ENCODE measurements around the gene DCXR.

Gene DCXR

DNA sequence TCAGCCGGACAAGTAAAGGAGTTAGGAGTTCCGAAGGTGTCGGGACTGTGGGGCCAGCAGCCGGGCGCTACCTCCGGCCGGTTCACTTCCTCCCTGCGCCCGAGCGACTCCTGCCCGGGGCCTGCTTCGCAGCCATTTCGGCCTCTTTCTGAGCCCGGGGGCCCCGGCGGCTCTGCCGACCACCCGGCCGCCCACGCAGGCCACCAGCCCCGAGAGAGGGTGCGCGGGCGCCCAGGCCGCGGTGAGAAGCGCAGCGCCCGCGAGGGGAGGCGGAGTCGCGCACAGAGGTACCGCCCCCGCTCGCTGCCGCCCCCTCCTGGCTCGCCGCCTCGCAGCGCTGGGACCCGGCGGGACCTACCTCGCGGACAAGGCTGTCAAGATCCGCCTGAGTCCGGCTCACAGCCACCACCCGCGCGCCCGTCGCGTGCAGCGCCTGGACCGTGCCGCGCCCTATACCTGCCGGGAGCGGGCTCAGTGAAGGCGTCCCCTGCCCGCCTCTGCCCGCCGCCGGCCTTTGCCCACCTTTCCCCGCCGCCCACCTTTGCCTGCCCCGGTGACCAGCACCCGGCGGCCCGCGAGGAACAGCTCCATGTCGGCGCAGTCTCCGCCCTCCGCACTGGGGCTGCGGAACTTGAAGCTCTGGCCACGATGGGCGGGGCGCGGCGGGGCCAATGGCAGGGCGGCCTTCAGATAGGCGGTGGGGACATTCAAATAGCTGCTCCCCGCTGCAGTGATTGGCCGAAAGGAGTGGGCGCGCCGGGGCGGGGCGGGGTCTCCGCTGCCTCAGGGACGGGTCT, at the start of gene DCXR:
Gene DCXR, minus strand, starts transcription at position 606 of the 797 bp plus-strand sequence. Its CDS starts 15 bp downstream, at position 591.
- peak; percentile 60 to 98 (median 94) for DNase-seq

DNA sequence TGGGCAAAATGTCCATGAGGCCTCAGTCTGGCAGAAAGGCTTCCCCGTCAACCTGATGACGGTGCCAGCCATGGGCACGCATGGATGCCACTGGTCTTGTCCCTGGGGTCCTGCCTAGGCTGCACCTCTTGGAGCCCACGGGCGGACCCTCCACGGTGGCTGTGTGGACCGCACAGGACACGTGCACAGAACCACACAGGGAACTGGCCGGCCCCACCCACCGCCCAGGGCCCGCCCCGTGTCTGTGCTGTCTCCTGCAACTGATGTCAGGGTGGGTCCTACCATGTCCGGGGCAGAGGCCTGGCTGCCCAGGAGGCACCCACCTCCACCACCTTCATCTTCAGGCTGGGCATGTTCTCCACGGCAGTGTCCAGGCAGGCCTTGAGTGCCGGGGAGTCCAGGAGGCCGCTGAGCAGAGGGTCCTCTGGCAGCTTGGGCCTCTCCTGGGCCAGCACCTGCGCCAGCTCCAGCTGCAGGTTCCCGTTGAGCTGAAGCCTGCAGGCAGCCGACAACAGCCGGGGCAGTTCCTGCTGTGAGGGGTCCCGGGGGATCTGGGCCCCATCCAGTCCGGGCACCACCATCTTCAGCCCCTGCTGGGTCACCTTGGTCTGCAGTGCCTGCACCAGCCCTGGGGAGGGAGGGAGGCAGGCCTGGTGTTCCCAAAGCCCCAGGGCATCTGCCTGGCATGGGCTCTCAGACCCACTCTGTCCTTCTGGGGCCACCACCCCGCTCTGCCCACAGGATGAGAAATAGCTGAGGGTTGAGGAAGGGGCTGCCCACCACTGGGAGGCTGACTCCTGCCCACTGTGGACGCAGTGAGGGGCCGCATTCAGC, 48.7 kb upstream of the DCXR start:
- DNase-seq, result no peak

DNA sequence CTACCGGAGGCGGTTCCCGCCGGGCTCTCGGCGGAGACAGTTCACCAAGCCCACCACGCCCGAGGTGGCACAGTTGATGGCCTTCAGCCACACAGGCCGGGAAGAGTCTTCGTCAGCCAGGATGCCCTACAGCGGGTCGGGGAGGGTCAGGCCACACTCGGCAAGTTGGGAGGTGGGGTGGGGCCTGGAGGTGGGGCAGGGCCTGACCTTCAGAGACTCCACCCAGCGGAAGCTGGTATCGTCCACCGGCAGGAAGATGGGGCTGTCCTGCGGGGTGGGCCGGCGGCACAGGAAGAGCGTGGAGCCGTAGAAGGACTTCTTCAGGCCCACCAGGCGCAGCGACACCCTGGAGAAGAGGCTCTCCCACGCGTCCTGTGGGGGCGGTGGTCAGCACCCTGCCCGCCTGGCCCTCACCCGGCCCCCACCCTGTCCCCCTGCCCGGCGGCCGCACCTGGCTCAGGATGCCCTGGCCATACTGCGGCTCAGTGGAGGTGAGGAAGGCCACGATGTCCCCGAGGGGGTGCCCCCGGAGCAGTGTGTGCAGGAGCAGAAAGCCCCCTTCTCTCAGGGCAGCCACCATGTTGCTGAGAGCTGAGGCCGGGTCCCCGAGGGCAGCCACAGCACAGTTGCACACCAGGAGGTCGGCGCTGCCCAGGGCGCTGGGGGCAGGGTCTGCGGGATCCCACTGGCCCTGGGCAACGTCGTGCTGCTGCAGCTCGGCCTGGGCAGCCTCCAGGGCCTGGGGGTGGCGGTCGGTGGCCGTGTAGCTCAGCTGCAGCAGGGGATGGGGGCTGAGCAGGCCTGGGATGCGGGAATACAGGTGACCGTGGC, 47.7 kb upstream of the DCXR start:
- no peak for DNase-seq

DNA sequence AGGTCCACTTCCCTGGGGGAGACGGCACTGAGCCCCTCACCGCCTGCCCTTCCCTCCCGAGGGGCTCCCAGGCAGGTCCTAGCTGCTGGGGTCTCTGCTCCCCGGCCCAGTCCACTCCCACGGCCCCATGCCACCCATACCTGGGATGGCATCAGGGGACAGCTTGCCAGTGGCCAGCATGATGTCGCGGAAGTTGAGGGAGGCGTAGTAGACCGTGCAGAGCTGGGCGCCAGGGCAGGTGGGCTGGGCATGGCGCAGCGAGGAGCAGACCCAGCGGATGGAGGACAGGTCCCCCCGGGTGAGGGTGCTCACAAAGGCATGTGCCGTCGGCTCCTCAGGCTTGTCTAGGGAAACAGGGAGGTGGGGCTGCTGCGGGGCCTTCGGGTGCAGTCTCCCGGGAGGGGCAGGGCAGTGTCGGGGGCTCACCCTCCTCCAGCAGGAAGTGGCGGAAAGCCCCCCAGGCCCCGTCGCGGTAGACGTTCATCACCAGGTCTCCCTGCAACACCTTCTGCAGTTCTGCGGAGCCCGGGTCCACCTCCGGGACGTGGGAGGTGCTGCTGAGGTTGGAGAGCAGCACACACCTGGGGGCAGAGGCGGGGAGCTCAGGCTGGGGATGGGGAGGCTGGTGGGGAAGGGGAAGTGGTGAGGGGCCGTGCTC, 47.0 kb upstream of the DCXR start:
- no peak for DNase-seq

DNA sequence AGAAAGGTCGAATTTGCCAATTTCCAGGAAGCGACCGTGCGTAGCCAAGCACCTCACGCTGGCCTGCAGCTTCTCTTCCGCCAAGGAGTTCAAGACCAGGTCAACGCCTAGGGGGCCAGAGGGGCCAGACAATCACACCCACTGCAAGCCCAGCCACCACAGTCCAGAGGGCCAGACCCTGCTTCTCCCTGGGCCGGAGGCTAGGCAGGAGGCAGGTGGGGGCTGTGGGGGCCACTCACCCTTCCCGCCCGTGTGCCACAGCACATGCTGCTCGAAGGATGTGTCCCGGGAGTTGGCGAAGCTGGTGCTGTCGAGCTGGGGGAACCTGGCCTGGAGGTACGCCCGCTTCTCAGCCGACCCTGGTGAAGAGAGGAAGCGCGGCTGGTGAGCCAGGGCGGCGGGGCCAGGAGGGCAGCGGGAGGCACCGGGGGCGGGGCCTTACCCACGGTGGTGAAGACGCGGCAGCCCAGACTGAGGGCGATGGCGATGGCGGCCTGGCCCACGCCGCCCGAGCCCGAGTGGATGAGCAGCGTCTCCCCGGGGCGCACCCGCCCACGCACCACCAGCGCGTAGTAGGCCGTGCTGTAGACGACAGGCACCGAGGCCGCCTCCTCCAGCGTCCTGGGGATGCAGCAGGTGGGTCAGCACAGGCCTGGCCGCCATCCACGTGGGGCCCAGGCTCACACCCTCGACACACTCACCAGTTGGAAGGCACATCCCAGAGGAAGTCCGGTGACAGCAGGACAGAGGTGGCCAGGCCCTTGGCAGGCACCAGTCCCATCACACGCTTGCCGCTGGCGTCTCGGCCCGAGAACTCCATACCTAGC, 46.2 kb upstream of the DCXR start:
- DNase-seq, result no peak

DNA sequence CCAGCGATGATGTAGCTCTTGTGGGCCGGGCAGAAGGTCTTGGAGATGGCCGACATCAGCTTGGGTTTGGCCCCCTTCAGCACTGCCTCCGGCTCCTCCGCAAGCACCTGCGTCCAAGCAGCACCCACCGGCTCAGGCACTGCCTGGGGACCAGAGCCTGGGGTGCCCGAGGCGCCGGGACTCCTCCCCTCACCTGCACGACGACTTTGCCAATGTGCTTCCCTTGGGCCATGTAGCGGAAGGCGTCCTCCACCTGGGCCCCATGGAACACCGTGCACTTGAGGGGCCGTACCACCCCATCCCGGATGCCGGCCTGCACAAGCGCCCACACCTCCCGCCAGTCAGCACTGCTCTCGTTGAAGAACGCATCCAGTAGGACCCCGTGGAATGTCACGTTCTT, 45.5 kb upstream of the DCXR start:
- DNase-seq, result no peak

DNA sequence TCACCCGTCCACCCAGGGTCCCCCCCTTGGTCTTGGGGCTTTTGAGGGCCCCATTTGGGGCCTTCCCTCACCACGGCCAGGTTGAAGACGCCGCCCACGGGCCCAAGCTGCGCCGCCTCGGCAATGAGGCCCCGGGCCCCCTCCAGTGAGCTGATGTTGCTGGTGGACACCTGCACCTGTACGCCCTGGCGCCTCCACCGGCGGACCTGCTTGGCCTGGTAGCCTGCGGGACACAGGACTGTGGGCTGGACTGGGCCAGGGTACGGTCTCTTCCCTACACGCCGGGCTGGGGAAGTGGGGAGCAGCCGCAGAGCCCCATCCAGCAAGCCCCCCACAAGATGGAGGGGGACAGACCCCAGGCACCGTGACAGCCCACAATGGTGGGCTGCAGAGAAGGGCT, 45.0 kb upstream of the DCXR start:
- no peak for DNase-seq

DNA sequence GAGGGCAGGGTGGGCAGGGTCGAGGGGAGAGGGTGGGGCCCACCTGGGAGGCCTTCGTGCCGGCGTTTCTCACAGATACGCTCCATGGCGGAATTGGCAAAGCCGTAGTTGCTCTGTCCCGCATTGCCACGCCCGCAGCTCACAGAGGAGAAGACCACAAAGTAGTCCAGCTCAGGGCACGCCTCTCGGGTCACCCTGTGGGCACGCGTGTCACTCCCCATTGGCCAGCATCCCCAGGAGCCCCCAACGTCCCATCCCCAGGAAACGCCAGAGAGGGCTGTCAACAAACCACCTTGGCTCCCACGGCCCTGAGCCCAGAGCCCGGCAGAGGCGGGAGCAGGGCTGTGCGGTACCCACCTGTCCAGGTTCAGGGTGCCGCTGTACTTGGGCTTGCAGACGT, 44.5 kb upstream of the DCXR start:
- no peak for DNase-seq

DNA sequence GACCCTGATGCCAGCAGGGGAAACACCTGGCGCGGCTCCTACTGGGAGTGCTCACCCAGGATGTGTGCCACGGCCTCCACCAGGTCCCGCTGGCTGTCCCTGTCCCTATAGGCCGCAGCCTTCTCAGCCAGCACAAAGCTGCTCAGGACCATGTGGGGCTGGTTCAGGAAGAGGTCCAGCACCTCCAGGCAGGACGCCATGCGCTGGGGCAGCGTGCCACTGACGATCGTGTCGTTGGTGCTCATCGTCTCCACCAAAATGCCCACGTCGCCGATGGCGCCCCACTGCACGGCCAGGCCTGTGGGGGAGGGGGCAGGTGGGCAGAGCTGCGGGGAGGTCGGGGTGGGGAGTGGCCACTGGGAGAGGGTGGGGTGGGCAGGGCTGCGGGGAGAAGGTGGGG, 44.0 kb upstream of the DCXR start:
- DNase-seq, result no peak

DNA sequence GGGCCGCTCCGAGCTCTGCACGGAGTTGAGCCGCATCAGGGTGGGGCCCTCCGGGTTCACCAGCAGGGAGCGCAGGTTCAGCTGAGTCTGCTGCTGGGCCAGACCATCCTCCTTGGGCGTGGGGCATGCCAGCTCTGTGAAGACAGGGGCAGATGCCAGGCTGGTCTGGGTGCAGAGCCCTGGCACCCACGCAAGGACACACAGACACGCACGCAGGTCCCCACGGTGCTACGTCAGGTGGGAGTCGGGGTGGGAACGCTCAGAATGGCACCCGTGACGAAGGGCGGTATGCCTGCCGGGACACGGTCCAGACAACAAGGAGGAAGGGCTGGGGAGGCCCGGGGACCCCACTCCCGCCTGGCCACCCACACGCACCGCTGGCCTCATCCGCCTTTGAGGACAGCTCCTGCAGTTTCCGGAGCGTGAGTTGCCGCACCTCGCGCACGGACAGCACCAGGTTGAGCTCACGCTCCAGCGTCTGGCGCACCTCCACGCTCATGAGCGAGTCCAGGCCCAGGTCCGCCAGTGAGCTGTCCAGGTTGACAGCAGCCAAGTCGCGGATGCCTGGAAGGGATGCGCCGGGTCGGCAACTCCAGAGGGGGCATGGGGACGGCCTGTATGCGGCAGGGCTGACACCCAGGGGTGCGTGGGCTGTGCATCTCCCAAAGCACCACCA, 43.4 kb upstream of the DCXR start:
- no peak for DNase-seq

DNA sequence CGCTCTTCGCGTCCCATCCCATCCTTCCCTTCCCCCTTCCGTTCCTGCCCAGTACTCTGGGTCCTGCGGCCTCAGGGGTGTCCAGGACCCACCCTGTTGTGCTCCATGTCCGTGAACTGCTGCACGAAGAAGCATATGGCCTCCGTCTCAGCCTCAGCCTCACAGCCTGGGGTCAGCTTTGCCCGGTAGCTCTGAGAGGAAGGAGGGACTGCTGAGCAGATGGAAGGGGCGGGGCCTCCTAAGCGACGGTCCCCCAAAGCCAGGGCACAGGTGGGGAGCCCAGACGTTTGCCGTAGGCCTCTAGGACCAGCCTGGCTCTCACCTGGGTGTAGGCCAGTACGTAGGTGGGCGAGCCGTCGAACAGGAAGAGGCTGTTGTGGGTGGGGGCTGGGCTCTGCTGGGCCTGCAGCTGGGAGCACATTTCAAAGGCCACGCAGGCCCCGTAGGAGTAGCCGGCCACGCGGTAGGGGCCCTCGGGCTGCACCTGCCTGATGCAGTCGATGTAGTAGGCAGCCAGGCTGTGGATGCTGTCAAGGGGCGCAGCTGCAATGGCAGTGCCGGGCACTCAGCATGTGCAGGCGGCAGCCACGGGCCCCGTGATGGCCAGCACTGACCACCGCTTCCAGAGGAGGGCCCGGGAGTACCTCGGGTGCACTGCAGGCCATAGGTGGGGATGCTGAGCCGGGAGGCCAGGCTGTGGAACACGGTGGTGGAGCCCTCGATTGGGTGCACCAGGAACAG, 42.7 kb upstream of the DCXR start:
- no peak for DNase-seq

DNA sequence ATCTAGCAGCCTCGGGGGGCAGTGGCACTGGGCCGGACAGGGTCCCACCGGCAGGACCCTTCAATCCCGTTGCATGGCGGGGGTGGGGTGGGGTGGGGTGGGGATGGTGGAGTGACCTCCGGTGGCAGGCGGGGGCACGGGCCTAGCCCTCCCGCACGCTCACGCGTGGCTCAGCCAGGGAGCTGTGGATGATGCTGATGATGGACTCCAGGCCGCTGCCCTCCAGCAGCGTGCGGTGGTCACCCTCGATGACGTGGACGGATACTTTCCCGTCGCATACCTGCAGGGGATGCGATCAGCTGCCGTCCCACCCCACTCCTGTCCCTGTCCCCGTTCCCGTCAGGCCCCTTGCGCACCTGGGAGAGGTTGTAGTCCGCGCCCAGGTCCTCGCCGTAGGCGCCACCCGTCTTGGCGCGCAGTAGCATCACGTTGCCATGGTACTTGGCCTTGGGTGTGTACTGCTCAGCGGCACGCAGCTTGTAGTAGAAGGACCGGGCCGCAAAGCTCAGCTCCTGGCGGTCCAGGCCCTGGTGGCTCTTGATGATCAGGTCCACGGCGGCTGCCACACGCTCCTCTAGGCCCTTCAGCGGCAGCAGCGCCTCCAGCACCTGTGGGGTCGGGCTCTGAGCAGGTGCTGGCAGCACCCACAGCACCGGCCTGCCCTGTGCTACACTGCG, 41.6 kb upstream of the DCXR start:
- DNase-seq, result no peak

DNA sequence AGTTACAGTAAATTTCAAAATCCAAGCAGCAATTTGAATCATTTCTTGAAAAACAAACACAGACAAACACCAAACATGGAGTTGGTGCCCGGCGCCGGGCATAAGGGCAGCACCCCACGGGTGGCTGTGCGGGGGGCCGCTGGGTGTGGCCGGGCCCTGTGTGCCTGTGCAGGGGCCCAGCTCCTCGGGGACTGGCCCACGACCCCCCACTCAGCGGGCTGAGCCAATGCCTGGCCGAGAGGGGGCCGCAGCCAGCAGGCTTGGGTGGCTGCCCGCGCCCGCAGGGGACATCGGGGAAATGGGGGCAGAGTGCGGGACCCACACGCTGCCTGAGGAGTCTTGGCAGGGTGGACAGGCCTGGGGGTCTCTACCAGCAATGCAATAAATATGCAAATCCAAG, 40.9 kb upstream of the DCXR start:
- no peak for DNase-seq

DNA sequence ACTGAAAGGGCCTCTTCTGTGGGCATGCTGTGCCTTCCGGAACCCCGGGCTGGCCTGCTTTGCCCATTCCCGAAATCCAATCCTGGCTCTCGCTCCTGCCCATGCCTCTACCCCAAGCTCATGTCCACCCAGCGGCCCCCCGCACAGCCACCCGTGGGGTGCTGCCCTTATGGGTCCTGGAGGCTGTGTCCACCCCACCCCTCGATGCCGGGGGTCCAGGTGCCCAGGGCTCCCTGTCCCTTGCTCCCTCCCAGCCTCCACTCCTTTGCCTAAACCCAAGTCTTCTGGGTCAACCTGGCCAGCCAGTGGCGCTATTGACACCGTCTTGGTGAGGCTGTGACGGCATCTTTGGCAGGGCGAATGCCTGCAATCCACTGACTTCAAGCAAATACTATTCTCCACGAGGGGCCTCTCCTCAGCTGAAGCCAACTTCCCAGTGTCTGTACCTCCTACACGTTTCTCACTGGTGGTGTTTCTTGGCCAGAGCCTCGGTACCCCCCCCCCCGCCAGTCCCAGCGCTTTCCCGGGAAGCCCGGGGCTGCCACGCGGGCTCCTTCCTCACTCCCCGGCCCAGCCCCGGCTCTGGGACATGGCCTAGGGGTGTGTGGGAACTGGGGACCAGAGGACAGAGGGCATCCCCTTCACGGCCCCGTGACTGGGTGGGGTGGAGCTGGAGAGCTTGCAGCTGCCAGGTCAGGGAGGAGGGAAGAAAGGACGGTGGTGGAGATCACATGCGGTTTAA, 40.3 kb upstream of the DCXR start:
- peak in 25 of 58 donors; percentile 21 to 71 (median 42) for DNase-seq

DNA sequence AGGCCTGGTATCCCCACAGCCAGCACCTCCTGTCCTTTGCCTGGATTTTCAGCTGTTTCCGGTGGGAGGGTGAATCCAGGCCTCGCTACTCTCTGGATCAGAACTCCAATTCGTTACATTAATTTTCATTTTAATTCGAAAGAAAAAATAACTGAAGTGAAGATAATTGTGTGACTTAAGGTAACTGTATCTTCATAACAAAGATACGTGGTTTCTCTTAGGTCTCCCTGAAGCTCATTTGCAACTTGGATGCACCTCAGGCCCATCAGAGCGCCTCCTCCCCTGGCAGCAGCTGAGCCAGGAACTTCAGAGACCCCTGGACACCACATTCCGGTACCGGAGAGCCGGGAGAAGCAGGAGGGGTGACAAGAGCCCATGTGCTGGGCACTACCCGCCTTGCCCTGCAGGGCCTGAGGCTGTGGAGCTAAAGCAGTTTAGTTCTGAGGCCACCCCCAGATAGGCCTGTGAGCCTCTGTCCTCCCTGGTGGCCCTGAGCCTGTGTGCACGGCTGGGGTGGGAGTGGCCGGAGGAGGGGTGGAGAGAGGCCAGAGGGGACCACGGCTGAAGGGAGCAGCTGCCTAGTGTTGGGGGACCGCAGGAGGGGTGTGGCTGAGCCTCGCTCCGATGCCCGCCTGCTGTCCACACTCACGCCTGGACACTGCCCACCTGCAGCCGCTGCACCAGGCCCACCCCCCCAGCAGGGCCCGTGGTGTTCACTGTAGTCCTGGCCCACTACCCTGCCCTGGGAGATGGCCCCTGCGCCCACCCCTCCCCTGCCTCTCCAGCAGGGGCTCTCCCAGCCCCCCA, 39.5 kb upstream of the DCXR start:
- DNase-seq, result no peak

DNA sequence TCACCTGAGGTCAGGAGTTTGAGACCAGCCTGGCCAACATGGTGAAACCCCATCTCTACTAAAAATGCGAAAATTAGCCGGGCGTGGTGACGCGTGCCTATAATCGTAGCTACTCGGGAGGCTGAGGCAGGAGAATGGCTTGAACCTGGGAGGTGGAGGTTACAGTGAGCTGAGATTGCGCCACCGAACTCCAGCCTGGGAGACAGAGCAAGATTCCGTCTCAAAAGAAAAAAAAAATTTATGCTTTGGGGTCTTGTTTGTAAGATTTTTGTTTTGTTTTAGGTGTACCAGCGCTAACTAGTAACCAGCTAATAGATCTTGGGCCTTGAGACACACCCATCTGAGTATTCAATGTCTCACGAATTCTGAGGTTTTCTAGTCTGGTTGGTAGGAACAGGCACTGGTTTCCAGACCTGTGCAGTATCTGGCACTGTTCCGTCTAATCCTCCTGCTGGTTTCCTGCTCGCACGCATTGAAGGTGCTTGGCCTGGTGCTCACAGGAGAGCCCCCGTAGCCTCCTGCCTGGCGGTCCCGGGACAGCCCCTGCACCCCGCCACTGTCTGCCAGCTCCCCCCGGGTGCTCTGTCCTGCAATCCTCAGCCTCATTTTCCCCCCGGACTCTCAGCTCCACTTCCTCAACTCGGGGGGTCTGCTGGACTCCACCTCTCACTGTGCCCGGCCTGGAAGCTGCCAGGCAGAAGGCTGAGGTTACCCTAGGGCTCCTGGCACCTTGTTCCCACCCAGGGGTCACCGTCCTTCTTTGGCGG, 38.7 kb upstream of the DCXR start:
- DNase-seq, result no peak

All from anterior cingulate cortex (tissue), 58 donors.